Naive thymus-derived CD4-positive, alpha-beta T cell (primary cell): ENCODE results near the gene PLAGL2. TPM values are rescaled to one million over a fixed set of nuclear protein-coding genes. Genes with fewer than 3 reads are reported as not detected.
A peak's percentile ranks its signal among the peaks of the same experiment; 100 is the strongest.
"Not testable (repeated sequence)": the region's sequence is repeated elsewhere in the genome, so short reads cannot be mapped to it uniquely, and the experiment has no call there.

ENCODE experiments used
- ATAC-seq: fragments of 150-1000 bp; cut with Tn5 transposase; 2 replicates; pipeline ENCODE4 v1.10.0; 2021; ENCODE audit warnings: mild to moderate bottlenecking, moderate library complexity
- CTCF ChIA-PET: fragments of 350-600 bp; sonication (Branson Sonifier 250); formaldehyde crosslinking; loops from one replicate; lab custom pipeline; 2021; ENCODE audit warnings: antibody characterized with exemption; lab: Charles Lee
- POLR2A ChIA-PET: fragments of 350-600 bp; sonication (Branson Sonifier 250); formaldehyde crosslinking; loops from one replicate; lab custom pipeline; 2021; ENCODE audit warnings: antibody characterized with exemption, inconsistent platforms; lab: Charles Lee
- DNase-seq, 9 donors: peaks; one replicate each; pipeline versions ENCODE4 v3.0.0 to v3.0.0-alpha.2; 2020 to 2022; ENCODE audit warnings: mixed read lengths in 1 of 9
- H3K27ac ChIP-seq: one replicate; pipeline ENCODE4 v1.7.0; 2013; ENCODE audit warnings: mild to moderate bottlenecking, low read depth, low read length, moderate library complexity
- H3K27me3 ChIP-seq, 2 donors: one replicate each; pipeline ENCODE4 v1.7.0; 2013; ENCODE audit warnings: low read length in 2 of 2, mild to moderate bottlenecking in 2 of 2, moderate library complexity in 2 of 2; ENCODE audit not compliant: control insufficient read depth in 2 of 2, insufficient read depth in 2 of 2
- H3K36me3 ChIP-seq, 3 experiments: 1 replicate in 2 of 3; 2 replicates in 1 of 3; pipeline ENCODE4 v1.7.0; 2013; ENCODE audit warnings: low read length in 3 of 3, mild to moderate bottlenecking in 3 of 3, moderate library complexity in 1 of 3; ENCODE audit not compliant: insufficient read depth in 3 of 3, control insufficient read depth in 2 of 3
- H3K4me1 ChIP-seq, 2 donors: one replicate each; pipeline ENCODE4 v1.7.0; 2013; ENCODE audit warnings: low read length in 2 of 2, mild to moderate bottlenecking in 2 of 2, moderate library complexity in 1 of 2; ENCODE audit not compliant: control insufficient read depth in 2 of 2, insufficient read depth in 2 of 2
- H3K4me3 ChIP-seq: 2 replicates; pipeline ENCODE4 v1.7.0; 2013; ENCODE audit warnings: mild to moderate bottlenecking, low read length
- H3K9me3 ChIP-seq, 3 experiments: 1 replicate in 2 of 3; 2 replicates in 1 of 3; pipeline ENCODE4 v1.7.0; 2013; ENCODE audit warnings: low read length in 3 of 3; ENCODE audit not compliant: control insufficient read depth in 2 of 3
- H3K27ac Mint-ChIP-seq, 9 donors: one replicate each; pipeline ENCODE4 v1.8.0; 2020 to 2022; ENCODE audit warnings: mixed read lengths in 9 of 9, mild to moderate bottlenecking in 8 of 9, moderate library complexity in 5 of 9, inconsistent platforms in 2 of 9
- H3K27me3 Mint-ChIP-seq, 5 donors: one replicate each; pipeline ENCODE4 v1.8.0; 2021 to 2022; ENCODE audit warnings: mixed read lengths in 5 of 5, mild to moderate bottlenecking in 1 of 5
- H3K36me3 Mint-ChIP-seq, 5 donors: one replicate each; pipeline ENCODE4 v1.8.0; 2020 to 2022; ENCODE audit warnings: mixed read lengths in 5 of 5, mild to moderate bottlenecking in 3 of 5, inconsistent platforms in 1 of 5
- H3K4me1 Mint-ChIP-seq, 7 donors: one replicate each; pipeline ENCODE4 v1.8.0; 2020 to 2022; ENCODE audit warnings: mixed read lengths in 7 of 7, mild to moderate bottlenecking in 3 of 7, inconsistent platforms in 1 of 7
- H3K4me3 Mint-ChIP-seq, 10 donors: one replicate each; pipeline ENCODE4 v1.8.0; 2020 to 2022; ENCODE audit warnings: mild to moderate bottlenecking in 10 of 10, mixed read lengths in 10 of 10, moderate library complexity in 6 of 10, inconsistent platforms in 2 of 10
- H3K9me3 Mint-ChIP-seq, 11 donors: one replicate each; pipeline ENCODE4 v1.8.0; 2020 to 2022; ENCODE audit warnings: mixed read lengths in 11 of 11, mild to moderate bottlenecking in 4 of 11, inconsistent platforms in 1 of 11, moderate library complexity in 1 of 11
- intact Hi-C, 2 donors: fragments of 100-400 bp; cut with micrococcal nuclease; formaldehyde crosslinking; loops; one replicate each; pipeline ENCODE4 v1.15.1; 2023
- polyA plus RNA-seq, 2 donors: library from polyadenylated mRNA; unstranded; fragments of 300-500 nt; fragmentation: Illumina TruSeq; gene quantifications; one replicate each; pipeline ENCODE4 v1.2.3, GENCODE V29; 2021
- total RNA-seq, 6 experiments: library from RNA in 5 of 6; stranded (reverse) in 5 of 6; gene quantifications; 1 replicate in 5 of 6; 2 replicates in 1 of 6; pipeline ENCODE4 v1.2.3 and lab custom pipeline; 2021 to 2026

The PLAGL2 gene
- total and polyA plus RNA-seq, 7 experiments from 2014 or later = 3.1 to 30.1 (median 16.4) TPM

GRCh38 chr20:32193336-32193735 is 14.2 kb downstream of the PLAGL2 start:
- POLR2A ChIA-PET, H3K27ac Mint-ChIP-seq, DNase-seq, H3K27me3 ChIP-seq, H3K9me3 ChIP-seq, H3K4me3 ChIP-seq, H3K4me3 Mint-ChIP-seq, CTCF ChIA-PET, ATAC-seq, H3K27ac ChIP-seq, intact Hi-C loops, H3K27me3 Mint-ChIP-seq, H3K9me3 Mint-ChIP-seq: not testable (repeated sequence)
- H3K4me1 ChIP-seq = peaks cover 10 to 12% of the 10 kb centered on the region in 2 donors
- Mint-ChIP-seq H3K36me3 (peaks cover 0 to 30% (median 7%) of the 10 kb centered on the region in 5 donors), H3K4me1 (peaks cover 7 to 36% (median 28%) of the 10 kb centered on the region in 7 donors)
- H3K36me3 ChIP-seq = peaks cover 0 to 36% (median 0%) of the 10 kb centered on the region in 3 experiments

GRCh38 chr20:32192698-32193097 is 14.8 kb downstream of the PLAGL2 start:
- Histone ChIP-seq H3K9me3 (no peaks in the 10 kb centered on the region), H3K4me3 (no peak overlapping the region), H3K27me3 (no peaks in the 10 kb centered on the region), H3K27ac (no peak overlapping the region), H3K36me3 (peaks cover 0 to 31% (median 0%) of the 10 kb centered on the region in 3 experiments), H3K4me1 (peaks cover 10 to 18% of the 10 kb centered on the region in 2 donors)
- intact Hi-C loops = no loop called here
- peak overlapping the region in 7 of 9 donors; percentile 22 to 80 (median 69) for H3K27ac Mint-ChIP-seq
- no peaks in the 10 kb centered on the region for H3K27me3 Mint-ChIP-seq
- H3K9me3 Mint-ChIP-seq = no peaks in the 10 kb centered on the region
- peaks cover 0 to 30% (median 5%) of the 10 kb centered on the region in 5 donors for H3K36me3 Mint-ChIP-seq
- peaks cover 8 to 41% (median 25%) of the 10 kb centered on the region in 7 donors for H3K4me1 Mint-ChIP-seq
- ATAC-seq (no peak), DNase-seq (no peak)
- CTCF ChIA-PET = no interaction called here
- POLR2A ChIA-PET = no interaction called here
- H3K4me3 Mint-ChIP-seq = no peak overlapping the region

DNA sequence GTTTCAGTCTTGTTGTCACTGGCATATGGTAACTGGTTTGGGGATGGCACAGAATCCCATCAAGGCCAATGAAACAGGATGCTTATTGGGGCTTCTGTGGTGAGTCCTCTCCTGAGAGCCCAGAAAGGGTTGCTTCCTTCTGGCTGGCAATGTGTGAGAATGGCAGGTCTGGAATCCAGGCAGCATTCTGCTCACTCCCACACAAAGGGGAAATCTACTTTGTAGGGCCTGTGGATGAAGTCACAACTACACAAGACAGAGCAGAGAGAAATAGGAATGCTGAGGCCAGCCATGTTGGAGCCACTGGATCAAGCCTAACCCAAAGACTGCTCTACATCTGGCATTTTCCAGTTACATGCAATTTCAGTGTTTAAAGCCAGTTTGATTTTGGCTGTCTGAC is 15.7 kb downstream of the PLAGL2 start:
- Mint-ChIP-seq H3K27me3 (no peaks in the 10 kb centered on the region), H3K27ac (peak overlapping the region in 7 of 9 donors; percentile 13 to 80 (median 68)), H3K36me3 (peaks cover 0 to 21% (median 4%) of the 10 kb centered on the region in 5 donors), H3K4me1 (peaks cover 8 to 44% (median 25%) of the 10 kb centered on the region in 7 donors), H3K9me3 (no peaks in the 10 kb centered on the region), H3K4me3 (peak overlapping the region in 3 of 10 donors; percentile 10 to 46 (median 45))
- POLR2A ChIA-PET = interaction anchor here (0.6 kb wide), 1 partner anchor 63 kb away, joined by 3 read pairs; no protein-coding TSS in a partner anchor
- Histone ChIP-seq H3K27ac (no peak overlapping the region), H3K36me3 (peaks cover 0 to 23% (median 0%) of the 10 kb centered on the region in 3 experiments), H3K9me3 (no peaks in the 10 kb centered on the region), H3K4me3 (no peak overlapping the region), H3K4me1 (peaks cover 10 to 18% of the 10 kb centered on the region in 2 donors), H3K27me3 (no peaks in the 10 kb centered on the region)
- CTCF ChIA-PET = no interaction called here
- ATAC-seq = no peak
- intact Hi-C loops = no loop called here
- no peak for DNase-seq

GRCh38 chr20:32191422-32191821 is 16.1 kb downstream of the PLAGL2 start:
- ATAC-seq = no peak
- H3K36me3 ChIP-seq = peaks cover 0 to 20% (median 0%) of the 10 kb centered on the region in 3 experiments
- peaks cover 0 to 19% (median 4%) of the 10 kb centered on the region in 5 donors for H3K36me3 Mint-ChIP-seq
- peaks cover 10 to 18% of the 10 kb centered on the region in 2 donors for H3K4me1 ChIP-seq
- no peak overlapping the region for H3K27ac ChIP-seq
- H3K27ac Mint-ChIP-seq = peak overlapping the region in 7 of 9 donors; percentile 56 to 92 (median 82)
- H3K4me1 Mint-ChIP-seq = peaks cover 8 to 45% (median 24%) of the 10 kb centered on the region in 7 donors
- no peaks in the 10 kb centered on the region for H3K27me3 Mint-ChIP-seq
- no peak for DNase-seq
- H3K9me3 Mint-ChIP-seq = no peaks in the 10 kb centered on the region
- H3K4me3 Mint-ChIP-seq = peak overlapping the region in 8 of 10 donors; percentile 64 to 85 (median 82)
- ChIA-PET POLR2A (interaction anchor here (0.6 kb wide), 1 partner anchor 63 kb away, joined by 3 read pairs; no protein-coding TSS in a partner anchor), CTCF (no interaction called here)
- H3K4me3 ChIP-seq = no peak overlapping the region
- no peaks in the 10 kb centered on the region for H3K9me3 ChIP-seq
- intact Hi-C loops = no loop called here
- H3K27me3 ChIP-seq = no peaks in the 10 kb centered on the region

DNA sequence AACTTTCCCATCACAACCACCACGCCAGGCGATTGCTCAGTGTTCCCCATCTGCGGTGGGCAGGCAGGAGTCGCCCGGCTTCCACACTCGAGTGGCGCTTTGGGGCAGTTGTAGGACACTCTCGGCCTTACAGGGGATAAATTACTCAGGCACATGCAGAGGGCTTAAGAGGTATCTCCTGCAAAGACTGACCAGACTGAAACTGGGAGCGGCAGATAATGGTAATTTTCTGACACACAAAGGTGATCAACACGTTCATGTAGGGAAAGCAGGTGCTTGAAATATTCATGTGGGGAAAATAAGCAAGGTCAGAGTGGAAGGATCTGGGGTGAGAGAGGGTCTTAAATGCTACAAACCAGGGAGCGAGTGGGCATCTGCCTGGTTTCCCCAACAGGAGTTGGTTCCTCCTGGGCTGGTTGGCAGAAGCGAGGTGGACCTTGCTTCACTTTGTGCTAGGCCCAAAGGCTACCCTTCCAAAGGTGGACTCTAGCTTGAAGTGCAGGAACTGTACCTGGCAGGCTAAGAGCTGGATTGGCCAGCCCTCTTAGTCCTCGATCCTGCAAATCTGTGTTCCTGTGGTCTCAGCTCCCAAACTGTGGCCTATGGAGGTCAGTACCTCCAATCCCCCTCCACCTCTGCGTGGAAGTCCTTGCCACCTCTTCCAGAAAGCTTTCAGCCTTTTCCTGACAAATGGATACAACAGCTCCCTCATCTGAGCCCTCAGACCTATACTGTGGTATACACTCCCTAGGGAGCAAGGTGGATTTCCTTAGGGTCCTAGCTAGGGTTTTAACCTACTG is 16.7 kb downstream of the PLAGL2 start:
- DNase-seq (no peak), ATAC-seq (no peak)
- H3K4me1 Mint-ChIP-seq = peaks cover 8 to 46% (median 22%) of the 10 kb centered on the region in 7 donors
- H3K36me3 Mint-ChIP-seq = peaks cover 0 to 13% (median 4%) of the 10 kb centered on the region in 5 donors
- Histone ChIP-seq H3K9me3 (no peaks in the 10 kb centered on the region), H3K36me3 (peaks cover 0 to 14% (median 0%) of the 10 kb centered on the region in 3 experiments), H3K4me3 (peak overlapping the region; percentile 55), H3K27me3 (no peaks in the 10 kb centered on the region), H3K27ac (peak overlapping the region; percentile 82), H3K4me1 (peaks cover 10 to 18% of the 10 kb centered on the region in 2 donors)
- no peaks in the 10 kb centered on the region for H3K27me3 Mint-ChIP-seq
- peak overlapping the region; percentile 64 to 85 (median 82) for H3K4me3 Mint-ChIP-seq
- intact Hi-C loops = no loop called here
- ChIA-PET POLR2A (interaction anchor here (0.7 to 1.0 kb wide), 2 partner anchors 13 to 201 kb away, joined by 3 to 4 read pairs; no protein-coding TSS in a partner anchor), CTCF (no interaction called here)
- H3K9me3 Mint-ChIP-seq = no peaks in the 10 kb centered on the region
- H3K27ac Mint-ChIP-seq = peak overlapping the region; percentile 56 to 94 (median 82)

GRCh38 chr20:32189691-32190615 is 17.6 kb downstream of the PLAGL2 start:
- no peaks in the 10 kb centered on the region for H3K27me3 Mint-ChIP-seq
- Histone ChIP-seq H3K27me3 (no peaks in the 10 kb centered on the region), H3K36me3 (peaks cover 0 to 5% (median 0%) of the 10 kb centered on the region in 3 experiments), H3K27ac (peak overlapping the region; percentile 82), H3K9me3 (no peaks in the 10 kb centered on the region), H3K4me1 (peaks cover 10 to 18% of the 10 kb centered on the region in 2 donors), H3K4me3 (peak overlapping the region; percentile 55)
- H3K9me3 Mint-ChIP-seq = peaks cover 0 to 2% (median 0%) of the 10 kb centered on the region in 11 donors
- ChIA-PET CTCF (no interaction called here), POLR2A (interaction anchor here (0.7 to 1.5 kb wide), 5 partner anchors 10 to 202 kb away, joined by 3 to 4 read pairs (median 3); partner anchors contain the start of gene ASXL1)
- H3K36me3 Mint-ChIP-seq = peaks cover 0 to 7% (median 0%) of the 10 kb centered on the region in 5 donors
- DNase-seq (peak; percentile 19 to 58 (median 52)), ATAC-seq (peak; percentile 64)
- H3K4me3 Mint-ChIP-seq = peak overlapping the region; percentile 64 to 91 (median 86)
- H3K4me1 Mint-ChIP-seq = peaks cover 11 to 50% (median 26%) of the 10 kb centered on the region in 7 donors
- peak overlapping the region; percentile 73 to 97 (median 91) for H3K27ac Mint-ChIP-seq
- intact Hi-C loops = loop anchor here in 1 of 2 donors (1.0 kb wide), 1 partner anchor 17 kb away; the partner anchor contains the start of genes PLAGL2 and POFUT1
